ENCODE results near the gene GLI3.

The GLI3 gene

GRCh38 chr7:42285383-42285824 is 48.4 kb upstream of the GLI3 start:
- Histone ChIP-seq H3K36me3 (ENCODE audit: control insufficient read depth in 2 of 2, insufficient read depth in 1 of 2, low read length in 2 of 2) (no peaks in the 10 kb centered on the region), H3K4me1 (ENCODE audit: control insufficient read depth, insufficient read depth, low read length) (peaks cover 20% of the 10 kb centered on the region), H3K27ac (ENCODE audit: extremely low read depth, low read depth, low read length) (peak overlapping the region; percentile 74), H3K9me3 (ENCODE audit: control insufficient read depth, insufficient read depth, low read depth, low read length) (no peaks in the 10 kb centered on the region), H3K4me3 (ENCODE audit: low read depth, low read length) (no peak overlapping the region)
- ChIA-PET CTCF (interaction anchor here (0.7 to 1.6 kb wide), 3 partner anchors 12 to 345 kb away, joined by 3 to 4 read pairs (median 4); no protein-coding TSS in a partner anchor), POLR2A (interaction anchor here (1.2 kb wide), 1 partner anchor 208 kb away, joined by 3 read pairs; no protein-coding TSS in a partner anchor)
- TF ChIP-seq ZNF777 (tag by site-specific recombination; IDR thresholded peaks at IDR 0.05; ENCODE audit: borderline replicate concordance) (no peak), TCF7L2 (IDR thresholded peaks at IDR 0.05; ENCODE audit: borderline replicate concordance, low read depth, low read length) (peak; percentile 92), ZNF140 (tag by site-specific recombination; IDR thresholded peaks at IDR 0.05) (no peak), GLIS1 (tag by site-specific recombination; IDR thresholded peaks at IDR 0.05) (peak; percentile 93), OSR2 (tag by site-specific recombination; IDR thresholded peaks at IDR 0.05) (peak; percentile 79), ZBTB17 (tag by site-specific recombination; IDR thresholded peaks at IDR 0.05) (no peak), ZFP41 (tag by site-specific recombination; IDR thresholded peaks at IDR 0.05; ENCODE audit: borderline replicate concordance) (no peak), KLF8 (tag by site-specific recombination; IDR thresholded peaks at IDR 0.05) (0 out of 2 replicates have a peak, but pooled peaks have one; percentile 3), ZNF518A (tag by site-specific recombination; conservative IDR thresholded peaks at IDR 0.05; ENCODE audit: low read depth) (no peak), ZNF184 (tag by site-specific recombination; IDR thresholded peaks at IDR 0.05) (no peak), KLF7 (tag by site-specific recombination; IDR thresholded peaks at IDR 0.05; ENCODE audit: borderline replicate concordance) (peak; percentile 27; the same call in 1 of the 2 replicates), ZNF707 (tag by site-specific recombination; IDR thresholded peaks at IDR 0.05) (no peak), ZNF843 (tag by site-specific recombination; IDR thresholded peaks at IDR 0.05) (peak; percentile 81), ZNF585B (tag by site-specific recombination; IDR thresholded peaks at IDR 0.05) (no peak), OVOL3 (tag by site-specific recombination; IDR thresholded peaks at IDR 0.05) (0 out of 2 replicates have a peak, but pooled peaks have one; percentile 33), ZXDB (tag by site-specific recombination; IDR thresholded peaks at IDR 0.05) (peak; percentile 72), PRDM1 (tag by site-specific recombination; IDR thresholded peaks at IDR 0.05) (no peak), ZNF18 (tag by site-specific recombination; IDR thresholded peaks at IDR 0.05) (peak; percentile 12; the same call in 1 of the 2 replicates), TRIM28 (IDR thresholded peaks at IDR 0.05; ENCODE audit: borderline replicate concordance, low read length) (peak; percentile 59; the same call in 1 of the 2 replicates), ZNF221 (tag by site-specific recombination; IDR thresholded peaks at IDR 0.05; ENCODE audit: borderline replicate concordance) (no peak), ZNF76 (tag by site-specific recombination; IDR thresholded peaks at IDR 0.05; ENCODE audit: borderline replicate concordance, low read depth) (no peak), ZNF610 (tag by site-specific recombination; IDR thresholded peaks at IDR 0.05; ENCODE audit: borderline replicate concordance) (0 out of 2 replicates have a peak, but pooled peaks have one; percentile 51), FEZF1 (tag by site-specific recombination; IDR thresholded peaks at IDR 0.05) (peak; percentile 75; the same call in 1 of the 2 replicates)
- TF ChIP-seq, protein P1, sequence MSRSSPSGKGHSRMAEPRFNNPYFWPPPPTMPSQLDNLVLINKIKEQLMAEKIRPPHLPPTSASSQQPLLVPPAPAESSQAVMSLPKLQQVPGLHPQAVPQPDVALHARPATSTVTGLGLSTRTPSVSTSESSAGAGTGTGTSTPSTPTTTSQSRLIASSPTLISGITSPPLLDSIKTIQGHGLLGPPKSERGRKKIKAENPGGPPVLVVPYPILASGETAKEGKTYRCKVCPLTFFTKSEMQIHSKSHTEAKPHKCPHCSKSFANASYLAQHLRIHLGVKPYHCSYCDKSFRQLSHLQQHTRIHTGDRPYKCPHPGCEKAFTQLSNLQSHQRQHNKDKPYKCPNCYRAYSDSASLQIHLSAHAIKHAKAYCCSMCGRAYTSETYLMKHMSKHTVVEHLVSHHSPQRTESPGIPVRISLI (tag by site-specific recombination; IDR thresholded peaks at IDR 0.05), result no peak
- TF ChIP-seq, protein P2, sequence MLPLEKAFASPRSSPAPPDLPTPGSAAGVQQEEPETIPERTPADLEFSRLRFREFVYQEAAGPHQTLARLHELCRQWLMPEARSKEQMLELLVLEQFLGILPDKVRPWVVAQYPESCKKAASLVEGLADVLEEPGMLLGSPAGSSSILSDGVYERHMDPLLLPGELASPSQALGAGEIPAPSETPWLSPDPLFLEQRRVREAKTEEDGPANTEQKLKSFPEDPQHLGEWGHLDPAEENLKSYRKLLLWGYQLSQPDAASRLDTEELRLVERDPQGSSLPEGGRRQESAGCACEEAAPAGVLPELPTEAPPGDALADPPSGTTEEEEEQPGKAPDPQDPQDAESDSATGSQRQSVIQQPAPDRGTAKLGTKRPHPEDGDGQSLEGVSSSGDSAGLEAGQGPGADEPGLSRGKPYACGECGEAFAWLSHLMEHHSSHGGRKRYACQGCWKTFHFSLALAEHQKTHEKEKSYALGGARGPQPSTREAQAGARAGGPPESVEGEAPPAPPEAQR (tag by site-specific recombination; IDR thresholded peaks at IDR 0.05), result no peak
- TF ChIP-seq, protein P3, sequence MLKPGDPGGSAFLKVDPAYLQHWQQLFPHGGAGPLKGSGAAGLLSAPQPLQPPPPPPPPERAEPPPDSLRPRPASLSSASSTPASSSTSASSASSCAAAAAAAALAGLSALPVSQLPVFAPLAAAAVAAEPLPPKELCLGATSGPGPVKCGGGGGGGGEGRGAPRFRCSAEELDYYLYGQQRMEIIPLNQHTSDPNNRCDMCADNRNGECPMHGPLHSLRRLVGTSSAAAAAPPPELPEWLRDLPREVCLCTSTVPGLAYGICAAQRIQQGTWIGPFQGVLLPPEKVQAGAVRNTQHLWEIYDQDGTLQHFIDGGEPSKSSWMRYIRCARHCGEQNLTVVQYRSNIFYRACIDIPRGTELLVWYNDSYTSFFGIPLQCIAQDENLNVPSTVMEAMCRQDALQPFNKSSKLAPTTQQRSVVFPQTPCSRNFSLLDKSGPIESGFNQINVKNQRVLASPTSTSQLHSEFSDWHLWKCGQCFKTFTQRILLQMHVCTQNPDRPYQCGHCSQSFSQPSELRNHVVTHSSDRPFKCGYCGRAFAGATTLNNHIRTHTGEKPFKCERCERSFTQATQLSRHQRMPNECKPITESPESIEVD (tag by site-specific recombination; IDR thresholded peaks at IDR 0.05), result peak; percentile 67
